ENCODE results near the gene COPB1. TPM values are rescaled to one million over a fixed set of nuclear protein-coding genes. Genes with fewer than 3 reads are reported as not detected.

COPB1 gene
- polyA plus RNA-seq, 1 donor from 2014 or later, result 157 TPM

DNA sequence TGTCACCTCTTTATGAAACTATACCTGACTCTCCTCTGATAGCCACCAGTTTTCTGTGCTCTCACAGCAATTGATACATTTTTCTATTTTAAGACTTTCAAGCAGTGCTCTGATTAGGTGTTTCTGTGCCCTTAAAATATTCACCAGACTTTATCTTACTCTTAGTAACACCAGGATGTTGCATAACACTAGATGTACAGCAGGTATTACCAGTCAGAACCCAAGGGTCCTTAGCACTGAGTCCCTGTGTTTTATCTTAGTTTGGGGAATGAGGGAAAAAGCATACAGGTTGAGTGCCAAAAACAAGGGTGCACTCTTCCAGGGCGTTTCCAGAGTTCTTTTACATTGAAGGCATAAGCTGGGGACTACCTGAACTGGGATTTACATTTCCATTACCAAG lies 51.4 kb downstream of the COPB1 start:
- no peak for TF ChIP-seq EZH2 (IDR thresholded peaks at IDR 0.05; ENCODE audit: borderline replicate concordance, insufficient read depth, low read length, poor library complexity, severe bottlenecking)
- TF ChIP-seq SMC3 (conservative IDR thresholded peaks at IDR 0.05; ENCODE audit: poor library complexity), result no peak
- TF ChIP-seq MXI1 (conservative IDR thresholded peaks at IDR 0.05; ENCODE audit: poor library complexity, severe bottlenecking), result no peak
- no peak for TF ChIP-seq REST (IDR thresholded peaks at IDR 0.05; ENCODE audit: borderline replicate concordance)
- TF ChIP-seq RAD21 (conservative IDR thresholded peaks at IDR 0.05), result no peak
- H3K9ac ChIP-seq (ENCODE audit: low read length), result no peak overlapping the region

GRCh38 chr11:14446701-14447169 lies 52.9 kb downstream of the COPB1 start:
- H3F3A ChIP-seq (ENCODE audit: insufficient read depth, low read length, poor library complexity, severe bottlenecking), result no peaks in the 10 kb centered on the region
- no peak overlapping the region for H3K9ac ChIP-seq (ENCODE audit: low read length)
- H3K4me2 ChIP-seq (ENCODE audit: low read length), result no peak overlapping the region

More for the DNA sequence above, 51.4 kb downstream of the COPB1 start:
- Histone ChIP-seq H3K4me2 (ENCODE audit: low read length) (no peak overlapping the region), H3K27ac (ENCODE audit: low read length) (no peak overlapping the region), H3F3A (ENCODE audit: insufficient read depth, low read length, poor library complexity, severe bottlenecking) (no peaks in the 10 kb centered on the region), H3K4me3 (ENCODE audit: low read length) (no peak overlapping the region), H3K36me3 (ENCODE audit: insufficient read depth, low read length) (no peaks in the 10 kb centered on the region), H4K20me1 (ENCODE audit: insufficient read depth) (no peaks in the 10 kb centered on the region), H3K27me3 (ENCODE audit: insufficient read depth, low read depth, low read length) (no peaks in the 10 kb centered on the region), H3K79me2 (replicated peaks; ENCODE audit: insufficient read depth, low read length) (no peaks in the 10 kb centered on the region), H3K9me3 (ENCODE audit: low read length) (no peaks in the 10 kb centered on the region), H3K9me2 (ENCODE audit: insufficient read depth, low read length) (no peaks in the 10 kb centered on the region), H2AFZ (ENCODE audit: low read depth, low read length) (no peak overlapping the region)

More at GRCh38 chr11:14446701-14447169, 52.9 kb downstream of the COPB1 start:
- H3K27me3 ChIP-seq (ENCODE audit: insufficient read depth, low read depth, low read length), result no peaks in the 10 kb centered on the region
- no peak overlapping the region for H2AFZ ChIP-seq (ENCODE audit: low read depth, low read length)
- H3K36me3 ChIP-seq (ENCODE audit: insufficient read depth, low read length), result no peaks in the 10 kb centered on the region
- H3K27ac ChIP-seq (ENCODE audit: low read length), result no peak overlapping the region
- no peaks in the 10 kb centered on the region for H3K9me2 ChIP-seq (ENCODE audit: insufficient read depth, low read length)
- no peaks in the 10 kb centered on the region for H3K79me2 ChIP-seq (replicated peaks; ENCODE audit: insufficient read depth, low read length)
- no peaks in the 10 kb centered on the region for H4K20me1 ChIP-seq (ENCODE audit: insufficient read depth)
- no peaks in the 10 kb centered on the region for H3K9me3 ChIP-seq (ENCODE audit: low read length)
- TF ChIP-seq SMC3 (conservative IDR thresholded peaks at IDR 0.05; ENCODE audit: poor library complexity), result no peak
- no peak for TF ChIP-seq POLR2AphosphoS5 (IDR thresholded peaks at IDR 0.05)
- no peak for TF ChIP-seq TAF1 (IDR thresholded peaks at IDR 0.05; ENCODE audit: low read depth)
- no peak for TF ChIP-seq MXI1 (conservative IDR thresholded peaks at IDR 0.05; ENCODE audit: poor library complexity, severe bottlenecking)
- TF ChIP-seq EZH2 (IDR thresholded peaks at IDR 0.05; ENCODE audit: borderline replicate concordance, insufficient read depth, low read length, poor library complexity, severe bottlenecking), result no peak
- no peak for TF ChIP-seq RAD21 (conservative IDR thresholded peaks at IDR 0.05)
- TF ChIP-seq REST (IDR thresholded peaks at IDR 0.05; ENCODE audit: borderline replicate concordance), result no peak
- TF ChIP-seq EP300 (conservative IDR thresholded peaks at IDR 0.05; ENCODE audit: poor library complexity, severe bottlenecking), result no peak
- TF ChIP-seq CTCF (IDR thresholded peaks at IDR 0.05; ENCODE audit: poor library complexity, severe bottlenecking), result no peak
- H3K4me3 ChIP-seq (ENCODE audit: low read length), result no peak overlapping the region

Measured in neural cell (in vitro differentiated cells).